Tibial nerve (tissue), 4 donors: Measurements from ENCODE around the gene WNT5A.

Experiments
- EP300 ChIP-seq, 2 donors: sonication (generic); formaldehyde crosslinking; IDR thresholded peaks; one replicate each; pipeline ENCODE4 v1.6.1; 2017; ENCODE audit warnings: antibody characterized with exemption in 2 of 2, mild to moderate bottlenecking in 1 of 2
- POLR2A ChIP-seq, 2 donors: fragments of 450-650 bp; IDR thresholded peaks; one replicate each; pipeline ENCODE4 v1.6.1; 2017; ENCODE audit warnings: antibody characterized with exemption in 2 of 2, mild to moderate bottlenecking in 2 of 2, moderate library complexity in 2 of 2
- TF ChIP-seq, protein P1 (sequence below), 5 experiments: fragments of 200-600 bp in 3 of 5; fragments of 450-650 bp in 2 of 5; sonication (generic) in 3 of 5; IDR thresholded peaks; one replicate each; pipeline ENCODE4 v1.5.1; 2016 to 2019; ENCODE audit warnings: antibody characterized with exemption in 5 of 5, mild to moderate bottlenecking in 3 of 5, moderate library complexity in 2 of 5

DNA sequence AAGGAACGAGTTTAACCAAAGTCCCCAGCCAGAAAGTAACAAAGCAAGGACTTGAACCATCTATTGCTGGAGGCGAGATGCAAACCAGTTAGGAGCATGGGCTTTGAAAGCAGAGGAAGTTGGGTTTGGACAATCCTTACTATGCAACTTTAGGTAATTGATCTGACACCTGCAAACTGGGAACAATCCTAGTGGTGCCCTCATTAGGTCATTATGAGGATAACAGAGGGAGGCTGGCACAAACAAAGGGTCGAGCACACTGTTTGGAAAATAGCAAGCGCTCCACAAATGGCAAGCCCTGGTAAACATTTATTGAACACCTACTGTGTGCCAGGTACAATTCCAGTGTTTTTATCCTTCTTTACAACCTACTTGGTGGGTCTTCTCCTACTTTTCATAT lies 45.6 kb downstream of the WNT5A start:
- TF ChIP-seq, protein P1, sequence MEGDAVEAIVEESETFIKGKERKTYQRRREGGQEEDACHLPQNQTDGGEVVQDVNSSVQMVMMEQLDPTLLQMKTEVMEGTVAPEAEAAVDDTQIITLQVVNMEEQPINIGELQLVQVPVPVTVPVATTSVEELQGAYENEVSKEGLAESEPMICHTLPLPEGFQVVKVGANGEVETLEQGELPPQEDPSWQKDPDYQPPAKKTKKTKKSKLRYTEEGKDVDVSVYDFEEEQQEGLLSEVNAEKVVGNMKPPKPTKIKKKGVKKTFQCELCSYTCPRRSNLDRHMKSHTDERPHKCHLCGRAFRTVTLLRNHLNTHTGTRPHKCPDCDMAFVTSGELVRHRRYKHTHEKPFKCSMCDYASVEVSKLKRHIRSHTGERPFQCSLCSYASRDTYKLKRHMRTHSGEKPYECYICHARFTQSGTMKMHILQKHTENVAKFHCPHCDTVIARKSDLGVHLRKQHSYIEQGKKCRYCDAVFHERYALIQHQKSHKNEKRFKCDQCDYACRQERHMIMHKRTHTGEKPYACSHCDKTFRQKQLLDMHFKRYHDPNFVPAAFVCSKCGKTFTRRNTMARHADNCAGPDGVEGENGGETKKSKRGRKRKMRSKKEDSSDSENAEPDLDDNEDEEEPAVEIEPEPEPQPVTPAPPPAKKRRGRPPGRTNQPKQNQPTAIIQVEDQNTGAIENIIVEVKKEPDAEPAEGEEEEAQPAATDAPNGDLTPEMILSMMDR (IDR thresholded peaks at IDR 0.05), result no peak
- TF ChIP-seq POLR2A (IDR thresholded peaks at IDR 0.05) (no peak), EP300 (IDR thresholded peaks at IDR 0.05) (no peak)
